HG03097 (cell line): ENCODE measurements around the gene UTP14C.
"Not testable (repeated sequence)": the region's sequence is repeated elsewhere in the genome, so short reads cannot be mapped to it uniquely, and the experiment has no call there.

Source experiments
- ATAC-seq: cut with Tn5 transposase; IDR thresholded peaks from one replicate; pipeline ENCODE4 v1.9.1; 2021; ENCODE audit not compliant: unreplicated experiment, low FRiP score

The UTP14C gene

DNA sequence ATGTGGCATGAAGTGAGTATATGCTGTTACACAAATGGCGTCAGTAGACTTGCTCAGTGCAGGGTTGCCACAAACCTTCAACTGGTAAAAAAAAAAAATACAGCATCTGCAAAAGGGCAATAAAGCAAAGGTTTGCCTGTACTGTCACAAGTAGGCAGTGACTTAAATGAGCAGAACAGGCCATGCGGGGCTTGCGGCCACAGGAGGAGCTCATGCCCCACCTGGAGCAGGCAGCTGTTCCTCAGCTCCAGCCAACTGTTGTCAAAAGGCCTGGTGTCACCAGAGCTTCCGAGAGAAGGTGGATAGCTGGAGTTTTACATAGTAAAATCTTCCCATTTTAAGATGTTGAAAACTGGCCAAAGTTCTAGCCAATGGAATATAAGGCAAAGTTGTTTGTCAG lies 20.9 kb upstream of the UTP14C start:
- no peak for ATAC-seq

DNA sequence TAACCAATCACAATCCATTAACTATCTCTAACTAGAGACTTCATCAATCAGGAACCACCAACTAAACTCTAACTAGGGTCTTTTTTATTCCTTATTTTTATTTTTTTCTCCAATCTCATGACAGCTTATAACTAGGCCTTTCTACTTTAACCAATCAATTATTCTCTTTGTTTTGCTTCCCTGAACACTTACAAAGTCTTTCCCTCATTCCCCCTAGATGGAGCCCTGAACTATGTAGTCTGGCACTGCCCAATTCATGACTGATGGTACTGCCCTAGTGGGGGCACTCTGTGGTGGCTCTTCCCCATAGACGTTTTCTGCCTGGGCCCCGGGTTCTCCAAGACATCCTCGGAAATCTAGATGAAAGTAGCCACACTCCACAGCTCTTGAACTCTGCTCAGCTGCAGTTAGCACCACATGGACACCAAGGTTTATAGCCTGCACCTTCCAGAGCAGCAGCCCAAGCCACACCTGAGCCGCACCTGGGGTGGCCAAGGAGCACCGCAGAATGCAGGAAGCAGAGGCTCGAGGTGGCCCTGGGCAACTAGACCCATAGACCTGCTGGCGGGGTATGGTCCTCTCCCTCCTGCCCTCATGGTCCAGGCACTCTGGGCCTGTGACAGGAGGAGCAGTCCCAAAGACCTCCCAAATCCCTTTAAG lies 19.9 kb upstream of the UTP14C start:
- ATAC-seq, result no peak

DNA sequence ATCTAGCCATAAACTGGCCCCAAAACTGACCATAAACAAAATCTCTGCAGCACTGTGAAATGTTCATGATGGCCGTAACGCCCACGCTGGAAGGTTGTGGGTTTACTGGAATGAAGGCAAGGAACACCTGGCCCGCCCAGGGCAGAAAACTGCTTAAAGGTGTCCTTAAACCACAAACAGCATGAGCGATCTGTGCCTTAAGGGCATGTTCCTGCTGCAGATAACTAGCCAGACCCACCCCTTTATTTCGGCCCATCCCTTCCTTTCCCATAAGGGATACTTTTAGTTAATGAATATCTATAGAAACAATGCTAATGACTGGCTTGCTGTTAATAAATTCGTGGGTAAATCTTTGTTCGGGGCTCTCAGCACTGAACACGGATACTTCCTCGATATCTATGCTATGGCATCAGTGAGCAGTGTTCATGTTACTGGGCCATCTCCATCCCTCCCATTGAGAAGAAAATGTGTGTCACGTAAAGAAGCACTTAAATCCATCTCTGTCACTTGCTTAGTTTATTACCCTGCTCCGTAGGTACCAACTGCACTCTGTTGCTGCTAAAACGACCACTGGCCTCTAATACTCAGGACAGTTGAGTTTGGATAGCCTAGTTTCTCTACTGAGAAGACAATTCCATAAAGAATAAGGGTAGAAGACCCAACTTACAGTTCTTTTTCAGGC lies 18.5 kb upstream of the UTP14C start:
- ATAC-seq, result no peak

DNA sequence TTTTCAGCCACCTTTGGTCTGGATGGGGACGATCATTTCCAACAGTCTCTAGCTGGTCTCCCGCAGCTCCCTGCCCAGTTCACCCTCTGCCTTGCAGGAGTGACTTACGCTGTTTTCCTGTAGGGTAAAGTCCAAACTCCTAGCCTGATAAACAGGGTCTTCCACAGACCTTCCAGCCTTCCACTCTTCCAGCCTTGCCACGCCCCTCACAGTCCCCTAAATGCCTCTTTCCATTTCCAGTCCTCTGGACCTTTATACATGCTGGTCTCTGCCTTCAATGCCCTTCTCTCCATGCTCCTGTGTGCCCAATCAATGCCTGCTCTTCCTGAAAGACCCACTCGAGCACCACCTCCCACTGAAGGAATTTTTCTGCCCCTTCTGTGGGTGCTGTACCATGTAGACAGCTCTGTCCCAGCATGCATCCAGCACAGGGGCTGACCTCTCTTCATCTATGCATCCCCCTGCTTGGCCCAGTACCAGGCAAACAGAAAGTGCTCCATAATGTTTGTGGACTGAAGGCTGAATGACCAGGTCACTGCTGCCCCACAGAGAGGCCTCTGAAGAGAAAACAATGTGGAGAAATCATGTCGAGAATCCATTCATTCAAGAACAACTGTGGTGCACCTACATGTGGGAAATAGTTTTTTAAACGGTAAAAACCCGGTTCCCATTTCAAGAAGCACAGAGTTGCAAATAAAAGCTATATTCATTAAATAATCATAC lies 17.8 kb upstream of the UTP14C start:
- ATAC-seq, result no peak

GRCh38 chr13:52009946-52010345 lies 14.5 kb upstream of the UTP14C start:
- ATAC-seq, result no peak

DNA sequence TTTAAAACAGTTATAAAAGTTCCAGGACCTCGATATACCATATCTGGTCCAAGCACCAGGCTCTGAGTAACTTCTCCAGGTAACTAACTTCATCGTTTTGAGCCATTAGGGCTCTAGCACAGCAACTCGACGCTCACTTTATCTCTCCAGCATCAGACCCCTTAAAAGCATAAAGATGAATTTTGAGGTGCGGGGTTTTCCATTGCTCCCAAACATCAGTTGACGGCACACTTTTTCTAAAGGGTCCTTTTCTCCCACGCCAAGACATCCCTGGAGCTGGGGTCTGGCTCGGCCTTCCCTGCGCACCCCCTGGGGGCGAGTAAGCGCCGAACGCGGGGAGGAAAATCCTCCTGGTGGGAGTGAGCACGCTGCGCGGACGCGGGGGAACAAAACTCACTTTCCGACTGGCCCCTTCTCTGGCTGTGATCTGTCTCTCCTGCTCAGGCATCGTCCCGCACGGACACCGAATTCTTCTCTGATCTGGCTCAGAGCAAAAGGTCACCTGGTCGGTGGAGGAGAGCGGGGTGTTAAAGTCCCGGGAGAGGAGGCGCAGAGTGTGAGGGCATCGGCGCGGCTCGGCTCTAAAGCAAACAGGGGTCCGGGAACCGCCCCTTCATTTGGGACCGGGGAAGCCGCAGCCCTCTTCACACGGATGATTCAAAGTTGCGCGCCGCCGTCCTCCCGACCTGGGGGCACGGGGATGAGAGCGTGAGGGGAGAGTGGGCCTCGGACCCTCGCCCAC lies 13.4 kb upstream of the UTP14C start, which contains the start of gene ATP7B:
TSS of gene ATP7B (minus strand) at position 561 of the 742 bp plus-strand sequence. CDS start at position 448, 113 bp downstream.
- no peak for ATAC-seq

DNA sequence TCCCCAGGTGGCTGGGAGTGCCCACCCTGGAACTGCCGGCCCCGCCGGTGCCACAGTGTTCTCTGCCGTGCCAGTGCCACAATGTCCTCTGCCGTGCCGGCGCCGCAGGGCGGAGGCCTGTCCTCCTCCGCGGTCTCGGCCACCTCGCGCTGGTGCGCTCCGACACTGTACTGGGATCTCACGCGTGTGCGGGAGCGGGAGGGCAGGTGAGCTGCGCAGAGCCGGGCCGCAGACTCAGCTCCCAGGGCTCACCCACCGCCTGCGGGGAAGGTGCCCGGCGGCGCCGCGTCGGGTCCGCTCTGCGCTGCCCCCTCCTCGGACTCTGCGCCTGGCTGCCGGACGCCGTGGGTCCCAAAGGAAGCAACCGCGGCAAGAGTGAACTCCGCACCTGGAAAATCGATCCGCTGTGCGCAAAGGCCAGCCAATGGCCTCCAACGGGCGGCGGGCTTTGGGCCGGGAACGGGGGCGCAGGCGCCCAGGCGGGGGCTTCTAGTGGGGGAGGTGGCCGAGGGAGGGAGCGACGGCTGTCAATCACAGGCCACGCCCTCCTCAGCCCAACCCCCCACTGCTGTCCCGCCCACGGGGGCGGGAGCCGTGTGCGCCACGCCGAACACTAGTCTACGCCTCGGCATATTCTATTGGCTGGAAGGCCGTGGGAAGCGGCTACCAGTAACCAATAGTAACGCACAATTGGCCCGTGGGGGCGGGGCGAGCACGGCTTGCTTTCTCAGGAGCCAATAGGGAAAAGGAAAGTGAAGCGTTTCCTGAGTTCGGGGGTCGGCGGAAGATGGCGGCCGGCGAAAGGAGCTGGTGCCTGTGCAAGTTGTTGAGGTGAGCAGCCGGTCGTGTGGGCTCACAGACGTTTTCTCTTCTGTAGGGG lies 12.6 kb upstream of the UTP14C start, which contains the start of gene ALG11:
TSS of gene ALG11 (plus strand) at position 767 of the 880 bp plus-strand sequence. CDS start at position 788, 21 bp downstream.
- ATAC-seq, result peak; percentile 100

DNA sequence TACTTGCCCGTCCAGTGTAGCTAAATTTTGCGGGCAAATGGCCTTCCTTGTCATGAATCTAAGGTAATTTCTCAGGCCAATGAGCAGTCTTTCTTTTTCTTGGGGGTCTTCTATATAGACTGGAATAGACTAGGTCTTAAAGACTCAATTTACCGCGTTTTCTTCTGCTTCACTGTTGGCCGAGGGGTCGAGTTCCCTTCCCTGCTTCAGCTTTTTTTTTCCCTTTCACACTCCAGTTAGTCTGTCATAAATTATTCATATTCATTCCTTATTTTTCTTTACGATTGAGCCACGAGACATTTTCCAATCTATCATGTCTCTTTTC lies 12.0 kb upstream of the UTP14C start:
- no peak for ATAC-seq

DNA sequence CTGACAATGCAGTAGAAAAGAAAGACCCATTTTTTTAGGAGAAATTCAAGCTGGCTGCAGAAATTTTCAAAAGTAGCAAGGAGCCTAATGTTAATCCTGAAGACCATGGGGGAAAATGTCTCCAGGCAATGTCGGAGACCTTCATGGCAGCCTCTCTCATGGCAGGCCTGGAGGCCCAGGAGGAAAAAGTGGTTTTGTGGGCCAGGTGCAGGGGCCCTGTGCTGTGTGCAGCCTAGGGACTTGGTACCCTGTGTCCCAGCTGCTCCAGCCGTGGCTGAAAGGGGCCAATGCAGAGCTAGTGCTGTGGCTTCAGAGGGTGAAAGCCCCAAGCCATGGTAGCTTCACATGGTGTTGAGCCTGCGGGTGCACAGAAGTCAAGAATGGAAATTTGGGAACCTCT lies 8.2 kb upstream of the UTP14C start:
- ATAC-seq, result no peak

GRCh38 chr13:52020191-52020590 lies 4.3 kb upstream of the UTP14C start:
- ATAC-seq, result no peak

- ATAC-seq, result no peak
Measured at GRCh38 chr13:52022356-52022755, 2.1 kb upstream of the UTP14C start.

- no peak for ATAC-seq
Measured at GRCh38 chr13:52025475-52026245, 1.2 kb downstream of the UTP14C start.

DNA sequence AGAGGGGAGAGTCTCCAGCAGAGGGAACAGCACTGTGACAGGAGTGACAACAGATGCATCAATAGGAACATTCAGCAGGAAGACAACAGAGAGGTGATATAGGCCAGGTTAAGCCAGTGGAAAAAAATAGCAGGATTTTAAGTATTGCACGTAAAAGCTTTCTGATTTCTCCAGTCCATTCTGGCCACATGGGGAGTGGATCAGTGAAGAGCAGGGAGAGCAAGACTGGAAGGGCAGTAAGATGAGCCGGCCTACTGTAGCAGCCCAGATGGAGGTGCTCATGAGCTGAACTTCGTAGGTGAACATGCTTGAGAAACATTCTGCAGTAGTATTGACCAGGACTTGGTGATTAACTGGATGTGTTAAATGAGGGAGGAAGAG lies 1.7 kb downstream of the UTP14C start:
- ATAC-seq, result no peak

- ATAC-seq, result no peak
Measured at GRCh38 chr13:52027832-52028231, 3.3 kb downstream of the UTP14C start.

- ATAC-seq, result no peak
Measured at GRCh38 chr13:52029569-52029968, 5.1 kb downstream of the UTP14C start.

DNA sequence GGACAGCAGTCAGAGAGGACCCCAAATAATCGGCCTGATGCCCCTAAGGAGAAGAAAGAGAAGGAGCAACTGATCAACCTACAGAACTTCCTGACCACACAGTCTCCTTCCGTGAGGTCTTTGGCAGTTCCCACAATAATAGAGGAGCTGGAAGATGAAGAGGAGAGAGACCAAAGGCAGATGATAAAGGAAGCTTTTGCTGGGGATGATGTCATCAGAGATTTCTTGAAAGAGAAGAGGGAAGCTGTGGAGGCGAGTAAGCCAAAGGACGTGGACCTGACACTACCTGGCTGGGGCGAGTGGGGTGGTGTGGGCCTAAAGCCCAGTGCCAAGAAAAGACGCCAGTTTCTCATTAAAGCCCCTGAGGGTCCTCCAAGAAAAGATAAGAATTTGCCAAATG lies 5.9 kb downstream of the UTP14C start:
- not testable (repeated sequence) for ATAC-seq

DNA sequence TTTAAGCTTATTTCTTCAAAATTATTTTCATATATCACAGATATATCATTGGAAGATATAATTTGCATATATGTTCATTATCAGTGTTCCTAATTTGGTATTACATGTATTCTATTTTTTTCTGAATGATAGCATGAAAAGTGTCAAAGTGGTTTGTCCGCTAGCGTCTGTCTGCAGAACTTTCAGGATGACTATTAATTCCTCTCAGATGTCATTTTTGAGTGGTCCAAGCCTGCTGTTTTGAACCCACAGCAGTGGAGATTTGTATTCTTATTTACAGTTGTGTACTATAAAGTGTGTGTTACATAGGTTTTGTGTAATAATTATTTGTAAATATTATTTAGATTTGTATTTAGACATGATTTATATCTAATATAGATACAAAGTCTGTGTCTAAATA lies 8.5 kb downstream of the UTP14C start:
- no peak for ATAC-seq

GRCh38 chr13:52034616-52035226 lies 10.2 kb downstream of the UTP14C start:
- no peak for ATAC-seq

DNA sequence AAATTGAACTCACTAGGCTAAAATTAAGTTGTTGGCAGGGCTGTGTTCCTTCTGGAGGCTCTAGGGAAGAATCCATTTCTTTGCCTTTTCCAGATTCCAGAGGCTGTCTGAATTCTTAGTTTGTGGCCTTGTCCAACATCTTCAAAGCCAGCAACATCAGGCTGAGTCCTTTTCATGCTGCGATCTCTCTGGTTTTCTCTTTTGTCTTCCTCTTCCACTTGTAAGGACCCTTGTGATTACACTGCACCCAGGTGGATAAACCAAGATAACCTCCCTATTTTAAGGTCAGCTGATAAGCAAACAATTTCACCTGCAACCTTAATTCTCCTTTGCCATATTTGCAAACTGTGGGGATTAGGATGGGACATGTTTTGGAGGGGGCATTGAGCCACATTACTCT lies 11.5 kb downstream of the UTP14C start:
- no peak for ATAC-seq
